HCT116 (cell line): ENCODE data around the gene KCNJ18.
"Not testable (repeated sequence)": the region's sequence is repeated elsewhere in the genome, so short reads cannot be mapped to it uniquely, and the experiment has no call there.

Experiments used
- EZH2 ChIP-seq: fragments of 200-600 bp; sonication (generic); IDR thresholded peaks from 2 replicates; pipeline ENCODE4 v1.6.1; 2017; ENCODE audit warnings: antibody characterized with exemption, mixed run types
- EZH2phosphoT487 ChIP-seq: fragments of 200-600 bp; IDR thresholded peaks from 2 replicates; pipeline ENCODE4 v1.6.1; 2018; ENCODE audit warnings: antibody characterized with exemption, borderline replicate concordance
- POLR2A ChIP-seq: IDR thresholded peaks from 2 replicates; pipeline ENCODE4 v1.7.0; 2011; ENCODE audit warnings: borderline replicate concordance; ENCODE audit not compliant: insufficient read depth, insufficient read length; ENCODE audit errors: extremely low read depth
- POLR2AphosphoS5 ChIP-seq: IDR thresholded peaks from 2 replicates; pipeline ENCODE4 v1.6.1; 2011; ENCODE audit warnings: mild to moderate bottlenecking, low read depth, low read length, moderate library complexity
- RAD21 ChIP-seq: IDR thresholded peaks from 2 replicates; pipeline ENCODE4 v1.6.1; 2012; ENCODE audit warnings: low read depth, mild to moderate bottlenecking
- TF ChIP-seq, protein P1 (sequence below), 3 experiments: fragments of 200-600 bp in 1 of 3; sonication (generic) in 1 of 3; IDR thresholded peaks in 2 of 3; conservative IDR thresholded peaks in 1 of 3; 2 replicates each; pipeline ENCODE4 v1.5.1; 2012 to 2017; ENCODE audit warnings: low read depth in 2 of 3, low read length in 2 of 3, antibody characterized with exemption in 1 of 3, borderline replicate concordance in 1 of 3, control low read depth in 1 of 3, mild to moderate bottlenecking in 1 of 3, mixed read lengths in 1 of 3, mixed run types in 1 of 3, moderate library complexity in 1 of 3; ENCODE audit not compliant: insufficient read depth in 1 of 3
- TF ChIP-seq, protein P2 (sequence below): IDR thresholded peaks from 2 replicates; pipeline ENCODE4 v1.6.1; 2012

DNA sequence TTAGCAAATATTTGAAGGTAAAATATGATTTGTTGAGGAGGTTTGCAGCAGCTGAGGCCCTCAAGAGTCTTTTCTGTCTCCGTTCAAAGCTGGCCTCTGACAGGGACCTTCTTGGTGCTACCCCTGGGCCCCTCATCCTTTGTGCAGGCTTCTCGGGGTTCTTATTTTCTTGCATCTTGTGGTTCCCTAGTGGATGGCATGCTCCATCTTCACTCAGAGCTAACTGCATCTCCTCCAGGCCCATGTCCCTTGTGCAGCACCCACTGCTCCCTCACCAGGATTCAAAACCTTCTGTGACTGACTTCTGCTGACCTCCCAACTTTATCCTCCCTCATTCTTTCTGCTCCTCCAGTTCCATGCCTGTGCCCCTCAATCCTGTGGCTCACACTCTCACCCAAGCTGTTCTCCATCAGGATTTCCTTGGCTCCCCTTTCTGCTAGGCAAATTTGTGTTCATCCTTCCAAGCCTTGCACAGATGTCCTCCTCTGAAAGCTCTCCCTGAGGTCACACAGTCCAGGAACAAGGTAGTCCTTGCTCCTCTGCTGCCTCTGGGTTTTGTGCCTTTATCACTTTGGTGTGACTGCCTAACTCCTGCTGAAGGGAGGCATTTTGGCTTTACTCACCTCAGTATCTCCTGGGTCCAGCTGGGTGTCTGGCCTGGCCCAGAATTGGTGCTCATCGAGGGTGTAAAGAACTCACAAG is 25.5 kb upstream of the KCNJ18 start:
- TF ChIP-seq EZH2phosphoT487, EZH2, POLR2A, RAD21, POLR2AphosphoS5: not testable (repeated sequence)
- TF ChIP-seq, protein P1, sequence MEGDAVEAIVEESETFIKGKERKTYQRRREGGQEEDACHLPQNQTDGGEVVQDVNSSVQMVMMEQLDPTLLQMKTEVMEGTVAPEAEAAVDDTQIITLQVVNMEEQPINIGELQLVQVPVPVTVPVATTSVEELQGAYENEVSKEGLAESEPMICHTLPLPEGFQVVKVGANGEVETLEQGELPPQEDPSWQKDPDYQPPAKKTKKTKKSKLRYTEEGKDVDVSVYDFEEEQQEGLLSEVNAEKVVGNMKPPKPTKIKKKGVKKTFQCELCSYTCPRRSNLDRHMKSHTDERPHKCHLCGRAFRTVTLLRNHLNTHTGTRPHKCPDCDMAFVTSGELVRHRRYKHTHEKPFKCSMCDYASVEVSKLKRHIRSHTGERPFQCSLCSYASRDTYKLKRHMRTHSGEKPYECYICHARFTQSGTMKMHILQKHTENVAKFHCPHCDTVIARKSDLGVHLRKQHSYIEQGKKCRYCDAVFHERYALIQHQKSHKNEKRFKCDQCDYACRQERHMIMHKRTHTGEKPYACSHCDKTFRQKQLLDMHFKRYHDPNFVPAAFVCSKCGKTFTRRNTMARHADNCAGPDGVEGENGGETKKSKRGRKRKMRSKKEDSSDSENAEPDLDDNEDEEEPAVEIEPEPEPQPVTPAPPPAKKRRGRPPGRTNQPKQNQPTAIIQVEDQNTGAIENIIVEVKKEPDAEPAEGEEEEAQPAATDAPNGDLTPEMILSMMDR (IDR thresholded peaks at IDR 0.05 in 2 of 3, conservative IDR thresholded peaks at IDR 0.05 in 1 of 3; ENCODE audit: borderline replicate concordance in 1 of 3, insufficient read depth in 1 of 3, low read depth in 2 of 3, low read length in 2 of 3): not testable (repeated sequence)
- TF ChIP-seq, protein P2, sequence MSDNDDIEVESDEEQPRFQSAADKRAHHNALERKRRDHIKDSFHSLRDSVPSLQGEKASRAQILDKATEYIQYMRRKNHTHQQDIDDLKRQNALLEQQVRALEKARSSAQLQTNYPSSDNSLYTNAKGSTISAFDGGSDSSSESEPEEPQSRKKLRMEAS: not testable (repeated sequence)
